ENCODE data around the gene DNAAF8.

GRCh38 chr16:4694642-4695451, 39.5 kb upstream of the DNAAF8 start:
- TF ChIP-seq POLR2A (IDR thresholded peaks at IDR 0.05; ENCODE audit: low read depth, low read length) (no peak), CTCF (IDR thresholded peaks at IDR 0.05; ENCODE audit: extremely low read depth in 1 of 2, insufficient read depth in 1 of 2, low read depth in 1 of 2, low read length in 2 of 2) (no peak), JUN (IDR thresholded peaks at IDR 0.05; ENCODE audit: borderline replicate concordance, insufficient read depth, insufficient read length, low read depth) (no peak), MYC (IDR thresholded peaks at IDR 0.05; ENCODE audit: low read depth, low read length) (no peak), GATA2 (IDR thresholded peaks at IDR 0.05; ENCODE audit: insufficient read depth, insufficient read length, low read depth, low read length) (no peak), POLR2AphosphoS5 (IDR thresholded peaks at IDR 0.05; ENCODE audit: insufficient read depth, low read depth, low read length) (peak; percentile 24), EZH2 (IDR thresholded peaks at IDR 0.05; ENCODE audit: borderline replicate concordance, low read depth, low read length, severe bottlenecking) (no peak)

Data from endothelial cell of umbilical vein (primary cell).